K562 (cell line): ENCODE results near the gene VPS11. TPM values are rescaled to one million over a fixed set of nuclear protein-coding genes. Genes with fewer than 3 reads are reported as not detected.

ENCODE experiments used
- CBX2 ChIP-seq: fragments of 200-600 bp; sonication (generic); IDR thresholded peaks from one replicate; pipeline ENCODE4 v1.6.1; 2012; ENCODE audit warnings: mild to moderate bottlenecking, low read length, inconsistent platforms; ENCODE audit not compliant: insufficient read depth, poor library complexity, severe bottlenecking
- CCNT2 ChIP-seq: IDR thresholded peaks from 2 replicates; pipeline ENCODE4 v1.6.1; 2011; ENCODE audit warnings: borderline replicate concordance, low read depth, mild to moderate bottlenecking, moderate library complexity, mixed read lengths, low read length; ENCODE audit not compliant: insufficient read length; ENCODE audit errors: extremely low read depth
- GABPB1 ChIP-seq: sonication (generic); formaldehyde crosslinking; IDR thresholded peaks from 2 replicates; pipeline ENCODE4 v1.8.0; 2022; ENCODE audit warnings: mild to moderate bottlenecking, missing genetic modification reagents
- HDAC2 ChIP-seq: fragments of 450-650 bp; IDR thresholded peaks from 2 replicates; pipeline ENCODE4 v1.6.1; 2016; ENCODE audit warnings: mild to moderate bottlenecking
- KDM1A ChIP-seq, 2 experiments: fragments of 450-650 bp; IDR thresholded peaks; 2 replicates each; pipeline ENCODE4 v1.6.1; 2016; ENCODE audit warnings: mild to moderate bottlenecking in 2 of 2
- MAFK ChIP-seq: IDR thresholded peaks from 2 replicates; pipeline ENCODE4 v1.6.1; 2011; ENCODE audit warnings: low read length, improper control_type of control experiment
- POLR2A ChIP-seq: fragments of 450-650 bp; conservative IDR thresholded peaks from 2 replicates; pipeline ENCODE4 v1.6.1; 2016
- POLR2AphosphoS2 ChIP-seq: IDR thresholded peaks from 2 replicates; pipeline ENCODE4 v1.6.1; 2012; ENCODE audit warnings: low read length, improper control_type of control experiment
- RBFOX2 ChIP-seq: fragments of 200-400 bp; formaldehyde crosslinking; IDR thresholded peaks from 2 replicates; pipeline ENCODE4 v1.6.1; 2017; ENCODE audit warnings: low read depth, mild to moderate bottlenecking, low read length, moderate library complexity
- SRSF7 ChIP-seq: fragments of 200-400 bp; formaldehyde crosslinking; optimal IDR thresholded peaks from 2 replicates; pipeline ENCODE3; 2017; ENCODE audit warnings: mild to moderate bottlenecking, low read depth, low read length
- U2AF2 ChIP-seq: fragments of 200-400 bp; formaldehyde crosslinking; optimal IDR thresholded peaks from 2 replicates; pipeline ENCODE3; 2017; ENCODE audit warnings: low read depth, mild to moderate bottlenecking, low read length
- ZKSCAN3 ChIP-seq: fragments of 250-450 bp; sonication (Bioruptor Pico); IDR thresholded peaks from 2 replicates; pipeline ENCODE4 v1.4.0; 2020
- ZNF184 ChIP-seq: sonication (generic); formaldehyde crosslinking; IDR thresholded peaks from 2 replicates; pipeline ENCODE4 v1.5.0; 2020; ENCODE audit warnings: missing genetic modification reagents
- ZNF586 ChIP-seq: fragments of 450-650 bp; formaldehyde crosslinking; conservative IDR thresholded peaks from 2 replicates; pipeline ENCODE4 v1.4.0; 2020; ENCODE audit warnings: mild to moderate bottlenecking, moderate library complexity
- ZNF764 ChIP-seq: fragments of 250-450 bp; sonication (Bioruptor Pico); IDR thresholded peaks from 2 replicates; pipeline ENCODE4 v1.4.0; 2020; ENCODE audit warnings: low read depth, mild to moderate bottlenecking, moderate library complexity
- polyA plus RNA-seq, 8 experiments: library from polyadenylated mRNA; depleted of rRNA in 4 of 8; stranded (reverse) in 5 of 8; unstranded in 3 of 8; fragments of >200 nt; fragmentation: Nextera tagmentation in 2 of 8; fragmentation: Illumina TruSeq in 1 of 8; extraction: Ambion mirVana in 2 of 8; extraction: Trizol in 1 of 8; gene quantifications; 2 replicates each; pipeline versions ENCODE4 v1.2.1 to v1.2.3, GENCODE V29; 2011 to 2014; ENCODE audit warnings: inconsistent platforms in 1 of 8, missing spikeins in 1 of 8
- total RNA-seq, 7 experiments: library from RNA; depleted of rRNA in 6 of 7; stranded (reverse); fragments of >200 nt in 6 of 7; fragmentation: Illumina TruSeq in 2 of 7; extraction: Trizol in 2 of 7; gene quantifications; 2 replicates each; pipeline versions ENCODE4 v1.2.1 to v1.2.3, GENCODE V29; 2011 to 2021; ENCODE audit warnings: low replicate concordance in 1 of 7
- TF ChIP-seq, protein P1 (sequence below): fragments of 200-800 bp; sonication (Bioruptor generic); IDR thresholded peaks from 2 replicates; pipeline ENCODE4 v1.6.1; 2016; ENCODE audit warnings: missing genetic modification characterization, missing compliant biosample characterization
- TF ChIP-seq, protein P2 (sequence below): IDR thresholded peaks from 2 replicates; pipeline ENCODE4 v1.6.1; 2012; ENCODE audit warnings: low read depth, low read length, improper control_type of control experiment, borderline replicate concordance
- TF ChIP-seq, protein P3 (sequence below): IDR thresholded peaks from 2 replicates; pipeline ENCODE4 v1.6.1; 2011; ENCODE audit not compliant: insufficient read length; ENCODE audit errors: extremely low read depth
- TF ChIP-seq, protein P4 (sequence below): fragments of 450-650 bp; formaldehyde crosslinking; IDR thresholded peaks from 2 replicates; pipeline ENCODE4 v1.4.0; 2020; ENCODE audit warnings: mild to moderate bottlenecking, moderate library complexity

Gene VPS11
- total and polyA plus RNA-seq, 9 of the 15 experiments (the other 6 are each of a cell fraction or from before 2014, with no cell fraction given) = 14.1 to 35.5 (median 27.5) TPM

DNA sequence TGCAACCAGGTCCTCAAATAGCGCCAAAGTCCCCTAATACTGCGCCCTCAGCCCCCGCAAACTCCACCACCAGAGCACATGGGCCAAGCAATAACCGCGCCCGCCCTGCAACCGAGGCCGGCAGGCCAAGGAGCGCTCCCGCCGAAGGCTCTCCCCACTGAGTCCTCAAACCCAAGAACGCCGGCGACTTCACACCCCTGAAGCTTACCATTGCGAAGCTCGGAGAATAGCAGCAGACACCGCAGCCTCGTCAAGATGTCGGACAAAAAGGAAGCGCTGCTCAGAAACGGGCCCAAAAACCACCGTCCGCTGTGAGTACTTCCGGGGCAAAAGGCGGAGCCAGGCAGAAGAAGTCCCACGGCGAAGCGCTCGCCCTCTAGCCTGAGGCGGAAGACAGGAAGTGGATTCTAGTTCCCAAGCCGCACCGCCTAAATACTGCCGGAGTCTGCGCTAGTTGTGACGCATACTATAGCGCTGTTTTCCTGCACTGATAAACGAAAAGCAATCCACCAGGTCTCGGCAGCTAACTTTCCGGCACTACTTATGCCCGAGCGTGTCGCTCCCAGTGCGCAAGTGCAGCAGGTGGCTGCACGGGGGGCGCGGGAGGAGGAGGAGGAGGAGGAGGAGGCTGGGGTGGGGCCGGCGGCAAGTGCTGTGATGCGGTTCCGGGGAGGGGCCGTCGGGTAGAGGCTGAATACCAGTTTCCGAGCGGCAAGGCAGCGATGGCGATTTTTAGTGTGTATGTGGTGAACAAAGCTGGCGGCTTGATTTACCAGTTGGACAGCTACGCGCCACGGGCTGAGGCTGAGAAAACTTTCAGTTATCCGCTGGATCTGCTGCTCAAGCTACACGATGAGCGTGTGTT is 49.3 kb upstream of the VPS11 start, which contains the start of the genes RPS25 and TRAPPC4 (continued):
- TF ChIP-seq, protein P1, sequence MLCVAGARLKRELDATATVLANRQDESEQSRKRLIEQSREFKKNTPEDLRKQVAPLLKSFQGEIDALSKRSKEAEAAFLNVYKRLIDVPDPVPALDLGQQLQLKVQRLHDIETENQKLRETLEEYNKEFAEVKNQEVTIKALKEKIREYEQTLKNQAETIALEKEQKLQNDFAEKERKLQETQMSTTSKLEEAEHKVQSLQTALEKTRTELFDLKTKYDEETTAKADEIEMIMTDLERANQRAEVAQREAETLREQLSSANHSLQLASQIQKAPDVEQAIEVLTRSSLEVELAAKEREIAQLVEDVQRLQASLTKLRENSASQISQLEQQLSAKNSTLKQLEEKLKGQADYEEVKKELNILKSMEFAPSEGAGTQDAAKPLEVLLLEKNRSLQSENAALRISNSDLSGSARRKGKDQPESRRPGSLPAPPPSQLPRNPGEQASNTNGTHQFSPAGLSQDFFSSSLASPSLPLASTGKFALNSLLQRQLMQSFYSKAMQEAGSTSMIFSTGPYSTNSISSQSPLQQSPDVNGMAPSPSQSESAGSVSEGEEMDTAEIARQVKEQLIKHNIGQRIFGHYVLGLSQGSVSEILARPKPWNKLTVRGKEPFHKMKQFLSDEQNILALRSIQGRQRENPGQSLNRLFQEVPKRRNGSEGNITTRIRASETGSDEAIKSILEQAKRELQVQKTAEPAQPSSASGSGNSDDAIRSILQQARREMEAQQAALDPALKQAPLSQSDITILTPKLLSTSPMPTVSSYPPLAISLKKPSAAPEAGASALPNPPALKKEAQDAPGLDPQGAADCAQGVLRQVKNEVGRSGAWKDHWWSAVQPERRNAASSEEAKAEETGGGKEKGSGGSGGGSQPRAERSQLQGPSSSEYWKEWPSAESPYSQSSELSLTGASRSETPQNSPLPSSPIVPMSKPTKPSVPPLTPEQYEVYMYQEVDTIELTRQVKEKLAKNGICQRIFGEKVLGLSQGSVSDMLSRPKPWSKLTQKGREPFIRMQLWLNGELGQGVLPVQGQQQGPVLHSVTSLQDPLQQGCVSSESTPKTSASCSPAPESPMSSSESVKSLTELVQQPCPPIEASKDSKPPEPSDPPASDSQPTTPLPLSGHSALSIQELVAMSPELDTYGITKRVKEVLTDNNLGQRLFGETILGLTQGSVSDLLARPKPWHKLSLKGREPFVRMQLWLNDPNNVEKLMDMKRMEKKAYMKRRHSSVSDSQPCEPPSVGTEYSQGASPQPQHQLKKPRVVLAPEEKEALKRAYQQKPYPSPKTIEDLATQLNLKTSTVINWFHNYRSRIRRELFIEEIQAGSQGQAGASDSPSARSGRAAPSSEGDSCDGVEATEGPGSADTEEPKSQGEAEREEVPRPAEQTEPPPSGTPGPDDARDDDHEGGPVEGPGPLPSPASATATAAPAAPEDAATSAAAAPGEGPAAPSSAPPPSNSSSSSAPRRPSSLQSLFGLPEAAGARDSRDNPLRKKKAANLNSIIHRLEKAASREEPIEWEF (CRISPR knock-in tag) = no peak
- TF ChIP-seq ZNF586 (CRISPR knock-in tag) (no peak), ZNF764 (CRISPR knock-in tag) (no peak), POLR2AphosphoS2 (no peak; the same call in 1 of the 2 replicates), GABPB1 (peak; percentile 99), RBFOX2 (peak; percentile 98), CBX2 (no peak), ZKSCAN3 (CRISPR knock-in tag) (no peak), POLR2A (peak; percentile 98), HDAC2 (peak; percentile 89; the same call in 1 of the 2 replicates), SRSF7 (no peak), U2AF2 (no peak), MAFK (0 out of 2 replicates have a peak, but pooled peaks have one; percentile 2), CCNT2 (peak; percentile 5), ZNF184 (CRISPR knock-in tag) (no peak), KDM1A (IDR thresholded peaks at IDR 0.05) (no peak)
- TF ChIP-seq, protein P2, sequence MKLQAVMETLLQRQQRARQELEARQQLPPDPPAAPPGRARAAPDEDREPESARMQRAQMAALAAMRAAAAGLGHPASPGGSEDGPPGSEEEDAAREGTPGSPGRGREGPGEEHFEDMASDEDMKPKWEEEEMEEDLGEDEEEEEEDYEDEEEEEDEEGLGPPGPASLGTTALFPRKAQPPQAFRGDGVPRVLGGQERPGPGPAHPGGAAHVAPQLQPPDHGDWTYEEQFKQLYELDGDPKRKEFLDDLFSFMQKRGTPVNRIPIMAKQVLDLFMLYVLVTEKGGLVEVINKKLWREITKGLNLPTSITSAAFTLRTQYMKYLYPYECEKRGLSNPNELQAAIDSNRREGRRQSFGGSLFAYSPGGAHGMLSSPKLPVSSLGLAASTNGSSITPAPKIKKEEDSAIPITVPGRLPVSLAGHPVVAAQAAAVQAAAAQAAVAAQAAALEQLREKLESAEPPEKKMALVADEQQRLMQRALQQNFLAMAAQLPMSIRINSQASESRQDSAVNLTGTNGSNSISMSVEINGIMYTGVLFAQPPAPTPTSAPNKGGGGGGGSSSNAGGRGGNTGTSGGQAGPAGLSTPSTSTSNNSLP = no peak
- TF ChIP-seq, protein P3, sequence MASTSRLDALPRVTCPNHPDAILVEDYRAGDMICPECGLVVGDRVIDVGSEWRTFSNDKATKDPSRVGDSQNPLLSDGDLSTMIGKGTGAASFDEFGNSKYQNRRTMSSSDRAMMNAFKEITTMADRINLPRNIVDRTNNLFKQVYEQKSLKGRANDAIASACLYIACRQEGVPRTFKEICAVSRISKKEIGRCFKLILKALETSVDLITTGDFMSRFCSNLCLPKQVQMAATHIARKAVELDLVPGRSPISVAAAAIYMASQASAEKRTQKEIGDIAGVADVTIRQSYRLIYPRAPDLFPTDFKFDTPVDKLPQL = peak; percentile 58
- TF ChIP-seq, protein P4, sequence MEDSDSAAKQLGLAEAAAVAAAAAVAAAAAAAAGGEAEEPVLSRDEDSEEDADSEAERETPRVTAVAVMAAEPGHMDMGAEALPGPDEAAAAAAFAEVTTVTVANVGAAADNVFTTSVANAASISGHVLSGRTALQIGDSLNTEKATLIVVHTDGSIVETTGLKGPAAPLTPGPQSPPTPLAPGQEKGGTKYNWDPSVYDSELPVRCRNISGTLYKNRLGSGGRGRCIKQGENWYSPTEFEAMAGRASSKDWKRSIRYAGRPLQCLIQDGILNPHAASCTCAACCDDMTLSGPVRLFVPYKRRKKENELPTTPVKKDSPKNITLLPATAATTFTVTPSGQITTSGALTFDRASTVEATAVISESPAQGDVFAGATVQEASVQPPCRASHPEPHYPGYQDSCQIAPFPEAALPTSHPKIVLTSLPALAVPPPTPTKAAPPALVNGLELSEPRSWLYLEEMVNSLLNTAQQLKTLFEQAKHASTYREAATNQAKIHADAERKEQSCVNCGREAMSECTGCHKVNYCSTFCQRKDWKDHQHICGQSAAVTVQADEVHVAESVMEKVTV (CRISPR knock-in tag) = no peak
